GM21367 (cell line): ENCODE data around the gene SVOP.
"Not testable (repeated sequence)": the region's sequence is repeated elsewhere in the genome, so short reads cannot be mapped to it uniquely, and the experiment has no call there.

ENCODE experiments used
- ATAC-seq: cut with Tn5 transposase; IDR thresholded peaks from one replicate; pipeline ENCODE4 v1.9.1; 2021; ENCODE audit not compliant: unreplicated experiment

The SVOP gene

GRCh38 chr12:108896336-108896735, 124.5 kb downstream of the SVOP start:
- no peak for ATAC-seq

- no peak for ATAC-seq
Observed at GRCh38 chr12:108895220-108895802, 125.6 kb downstream of the SVOP start.

GRCh38 chr12:108890208-108890607, 130.7 kb downstream of the SVOP start:
- ATAC-seq: no peak

GRCh38 chr12:108888031-108888430, 132.8 kb downstream of the SVOP start:
- ATAC-seq: no peak

GRCh38 chr12:108886873-108887629, 133.8 kb downstream of the SVOP start:
- ATAC-seq: no peak

- ATAC-seq: no peak
Observed at GRCh38 chr12:108884116-108885012, 136.5 kb downstream of the SVOP start.

GRCh38 chr12:108881953-108882352, 138.9 kb downstream of the SVOP start:
- no peak for ATAC-seq

- ATAC-seq: no peak
Observed at GRCh38 chr12:108879615-108880254, 141.1 kb downstream of the SVOP start, which contains the start of gene DAO. Gene DAO, plus strand, starts transcription at chr12:108880092. Its CDS starts 4,915 bp downstream, at chr12:108885007.

GRCh38 chr12:108876550-108876949, 144.3 kb downstream of the SVOP start:
- ATAC-seq: no peak

- ATAC-seq: no peak
Observed at GRCh38 chr12:108875682-108876361, 145.0 kb downstream of the SVOP start.

GRCh38 chr12:108875280-108875679, 145.6 kb downstream of the SVOP start:
- ATAC-seq: no peak

- ATAC-seq: no peak
Observed at GRCh38 chr12:108868781-108869180, 152.1 kb downstream of the SVOP start.

GRCh38 chr12:108866083-108866482, 154.8 kb downstream of the SVOP start:
- not testable (repeated sequence) for ATAC-seq

- no peak for ATAC-seq
Observed at GRCh38 chr12:108865169-108865568, 155.7 kb downstream of the SVOP start.

GRCh38 chr12:108862588-108862959, 158.3 kb downstream of the SVOP start:
- no peak for ATAC-seq

- ATAC-seq: no peak
Observed at GRCh38 chr12:108861878-108862587, 158.8 kb downstream of the SVOP start.

GRCh38 chr12:108860443-108860842, 160.4 kb downstream of the SVOP start:
- ATAC-seq: no peak

GRCh38 chr12:108859923-108860291, 161.0 kb downstream of the SVOP start:
- ATAC-seq: no peak

- not testable (repeated sequence) for ATAC-seq
Observed at GRCh38 chr12:108859141-108859922, 161.5 kb downstream of the SVOP start.
